ENCODE measurements around the gene GTSF1L.

Gene GTSF1L

GRCh38 chr20:43690943-43691598, 35.7 kb downstream of the GTSF1L start (continued):
- TF ChIP-seq PATZ1 (CRISPR knock-in tag; IDR thresholded peaks at IDR 0.05; ENCODE audit: borderline replicate concordance) (no peak), TOX (CRISPR knock-in tag; IDR thresholded peaks at IDR 0.05; ENCODE audit: borderline replicate concordance) (no peak), ISL1 (CRISPR knock-in tag; IDR thresholded peaks at IDR 0.05) (no peak), TSHZ2 (CRISPR knock-in tag; IDR thresholded peaks at IDR 0.05) (no peak)

GRCh38 chr20:43689165-43689564, 37.6 kb downstream of the GTSF1L start:
- ATAC-seq, result no peak
- TF ChIP-seq GLIS3 (CRISPR knock-in tag; IDR thresholded peaks at IDR 0.05), result no peak
- no peak for TF ChIP-seq ARNTL (CRISPR knock-in tag; IDR thresholded peaks at IDR 0.05; ENCODE audit: borderline replicate concordance, low read depth)
- TF ChIP-seq OSR1 (CRISPR knock-in tag; IDR thresholded peaks at IDR 0.05), result no peak
- TF ChIP-seq PATZ1 (CRISPR knock-in tag; IDR thresholded peaks at IDR 0.05; ENCODE audit: borderline replicate concordance), result no peak
- no peak for TF ChIP-seq TSHZ2 (CRISPR knock-in tag; IDR thresholded peaks at IDR 0.05)
- no peak for TF ChIP-seq ZNF8 (CRISPR knock-in tag; IDR thresholded peaks at IDR 0.05)
- TF ChIP-seq POU6F1 (CRISPR knock-in tag; IDR thresholded peaks at IDR 0.05; ENCODE audit: borderline replicate concordance, low read depth), result no peak
- TF ChIP-seq PPARA (CRISPR knock-in tag; IDR thresholded peaks at IDR 0.05; ENCODE audit: borderline replicate concordance), result no peak
- no peak for TF ChIP-seq TOX (CRISPR knock-in tag; IDR thresholded peaks at IDR 0.05; ENCODE audit: borderline replicate concordance)
- no peak for TF ChIP-seq ZFP30 (CRISPR knock-in tag; IDR thresholded peaks at IDR 0.05)
- TF ChIP-seq RARB (CRISPR knock-in tag; IDR thresholded peaks at IDR 0.05), result no peak

GRCh38 chr20:43686820-43687219, 40.0 kb downstream of the GTSF1L start:
- TF ChIP-seq TOX (CRISPR knock-in tag; IDR thresholded peaks at IDR 0.05; ENCODE audit: borderline replicate concordance) (no peak), TCF4 (CRISPR knock-in tag; IDR thresholded peaks at IDR 0.05; ENCODE audit: borderline replicate concordance) (no peak), SNAI2 (CRISPR knock-in tag; IDR thresholded peaks at IDR 0.05) (no peak), ZNF565 (CRISPR knock-in tag; conservative IDR thresholded peaks at IDR 0.05; ENCODE audit: low read depth) (no peak), PATZ1 (CRISPR knock-in tag; IDR thresholded peaks at IDR 0.05; ENCODE audit: borderline replicate concordance) (no peak)
- ATAC-seq, result no peak
